ENCODE data around the gene TRPM8. TPM values are rescaled to one million over a fixed set of nuclear protein-coding genes. Genes with fewer than 3 reads are reported as not detected.

The TRPM8 gene
- total RNA-seq, 2 experiments from 2014 or later: not detected

GRCh38 chr2:234026693-234027254, 109.6 kb downstream of the TRPM8 start:
- ATAC-seq (ENCODE audit: poor library complexity) (no peak), DNase-seq (peak in 2 of 14 experiments; percentile 25 to 63)
- H3K4me1 ChIP-seq (ENCODE audit: insufficient read depth, low read length): peaks cover 60% of the 10 kb centered on the region
- H3K4me1 Mint-ChIP-seq (ENCODE audit: low read depth): peaks cover 47% of the 10 kb centered on the region
- POLR2A ChIA-PET: interaction anchor here (3.1 kb wide), 1 partner anchor 37 kb away, joined by 14 read pairs; no protein-coding TSS in a partner anchor
- no peak for TF ChIP-seq CTCF (IDR thresholded peaks at IDR 0.05)
- H3K36me3 ChIP-seq (ENCODE audit: insufficient read depth, low read length): no peaks in the 10 kb centered on the region
- peak overlapping the region in 1 of 2 donors; percentile 2 for H3K27ac ChIP-seq (ENCODE audit: low read depth in 1 of 2, low read length in 2 of 2)
- peak overlapping the region; percentile 17 for H3K4me3 Mint-ChIP-seq
- no peaks in the 10 kb centered on the region for H3K27me3 Mint-ChIP-seq
- no peaks in the 10 kb centered on the region for H3K27me3 ChIP-seq (ENCODE audit: control insufficient read depth in 1 of 2, insufficient read depth in 2 of 2, low read length in 2 of 2)
- H3K9me3 ChIP-seq (ENCODE audit: control insufficient read depth in 1 of 2, insufficient read depth in 1 of 2, low read length in 2 of 2): peaks cover 0 to 11% of the 10 kb centered on the region in 2 experiments
- CTCF ChIA-PET: interaction anchor here (0.5 kb wide), 1 partner anchor 193 kb away, joined by 3 read pairs; no protein-coding TSS in a partner anchor
- no peaks in the 10 kb centered on the region for H3K9me3 Mint-ChIP-seq
- intact Hi-C loops (cut with DNase I, micrococcal nuclease): loop anchor here in 1 of 2 experiments (5.0 kb wide), 1 partner anchor 34 kb away; no protein-coding TSS in a partner anchor
- peak overlapping the region; percentile 2 for H3K27ac Mint-ChIP-seq
- no peaks in the 10 kb centered on the region for H3K36me3 Mint-ChIP-seq (ENCODE audit: low read depth)
- no peak overlapping the region for H3K4me3 ChIP-seq (ENCODE audit: low read length)

- POLR2A ChIA-PET: interaction anchor here (0.7 kb wide), 1 partner anchor 437 kb away, joined by 3 read pairs; no protein-coding TSS in a partner anchor
- TF ChIP-seq CTCF (IDR thresholded peaks at IDR 0.05): no peak
- H3K27ac ChIP-seq (ENCODE audit: low read depth in 1 of 2, low read length in 2 of 2): peak overlapping the region in 1 of 2 donors; percentile 4
These were observed 110.5 kb downstream of the TRPM8 start for GRCh38 chr2:234027641-234028040.

GRCh38 chr2:234029150-234029733, 112.1 kb downstream of the TRPM8 start:
- Histone ChIP-seq H3K27me3 (ENCODE audit: control insufficient read depth in 1 of 2, insufficient read depth in 2 of 2, low read length in 2 of 2) (no peaks in the 10 kb centered on the region), H3K4me1 (ENCODE audit: insufficient read depth, low read length) (peaks cover 75% of the 10 kb centered on the region), H3K4me3 (ENCODE audit: low read length) (no peak overlapping the region), H3K27ac (ENCODE audit: low read depth in 1 of 2, low read length in 2 of 2) (no peak overlapping the region), H3K9me3 (ENCODE audit: control insufficient read depth in 1 of 2, insufficient read depth in 1 of 2, low read length in 2 of 2) (peaks cover 3 to 17% of the 10 kb centered on the region in 2 experiments), H3K36me3 (ENCODE audit: insufficient read depth, low read length) (no peaks in the 10 kb centered on the region)
- Mint-ChIP-seq H3K27me3 (peaks cover 4% of the 10 kb centered on the region), H3K9me3 (peaks cover 6% of the 10 kb centered on the region), H3K4me1 (ENCODE audit: low read depth) (peaks cover 62% of the 10 kb centered on the region), H3K4me3 (peak overlapping the region; percentile 22), H3K27ac (no peak overlapping the region), H3K36me3 (ENCODE audit: low read depth) (peaks cover 5% of the 10 kb centered on the region)
- no peak for TF ChIP-seq CTCF (IDR thresholded peaks at IDR 0.05)
- no peak for ATAC-seq (ENCODE audit: poor library complexity)
- POLR2A ChIA-PET: no interaction called here
- CTCF ChIA-PET: no interaction called here
- intact Hi-C loops (cut with DNase I, micrococcal nuclease): loop anchor here in 1 of 2 experiments (5.0 kb wide), 1 partner anchor 37 kb away; no protein-coding TSS in a partner anchor
- no peak for DNase-seq

More at GRCh38 chr2:234027641-234028040, 110.5 kb downstream of the TRPM8 start:
- no peak for ATAC-seq (ENCODE audit: poor library complexity)
- no peaks in the 10 kb centered on the region for H3K27me3 Mint-ChIP-seq
- H3K27me3 ChIP-seq (ENCODE audit: control insufficient read depth in 1 of 2, insufficient read depth in 2 of 2, low read length in 2 of 2): no peaks in the 10 kb centered on the region
- CTCF ChIA-PET: no interaction called here
- peak overlapping the region; percentile 2 for H3K27ac Mint-ChIP-seq
- peak in 1 of 14 experiments; percentile 11 for DNase-seq
- no peak overlapping the region for H3K4me3 ChIP-seq (ENCODE audit: low read length)
- H3K4me3 Mint-ChIP-seq: peak overlapping the region; percentile 9
- H3K9me3 Mint-ChIP-seq: peaks cover 2% of the 10 kb centered on the region
- peaks cover 66% of the 10 kb centered on the region for H3K4me1 ChIP-seq (ENCODE audit: insufficient read depth, low read length)
- no peaks in the 10 kb centered on the region for H3K36me3 Mint-ChIP-seq (ENCODE audit: low read depth)
- H3K4me1 Mint-ChIP-seq (ENCODE audit: low read depth): peaks cover 55% of the 10 kb centered on the region
- intact Hi-C loops (cut with DNase I, micrococcal nuclease): loop anchor here in 1 of 2 experiments (5.0 kb wide), 1 partner anchor 35 kb away; no protein-coding TSS in a partner anchor
- no peaks in the 10 kb centered on the region for H3K36me3 ChIP-seq (ENCODE audit: insufficient read depth, low read length)
- peaks cover 1 to 11% of the 10 kb centered on the region in 2 experiments for H3K9me3 ChIP-seq (ENCODE audit: control insufficient read depth in 1 of 2, insufficient read depth in 1 of 2, low read length in 2 of 2)
